Measurements from ENCODE around the gene RNF224. TPM values are rescaled to one million over a fixed set of nuclear protein-coding genes. Genes with fewer than 3 reads are reported as not detected.

Gene RNF224
- polyA plus RNA-seq, 1 donor (not counting 4 experiments of a cell fraction or from before 2014, with no cell fraction given), result not detected

- Histone ChIP-seq H3K4me3 (ENCODE audit: control insufficient read depth in 2 of 3, extremely low read depth in 1 of 3, insufficient read depth in 2 of 3, low read depth in 1 of 3, low read length in 3 of 3) (no peak overlapping the region), H3K9me3 (ENCODE audit: control insufficient read depth, low read depth, low read length) (no peaks in the 10 kb centered on the region), H3K79me2 (ENCODE audit: control insufficient read depth, insufficient read depth, low read length) (peaks cover 4% of the 10 kb centered on the region), H2AFZ (ENCODE audit: control insufficient read depth, low read length) (no peak overlapping the region), H3K36me3 (ENCODE audit: control insufficient read depth in 2 of 2, extremely low read depth in 1 of 2, insufficient read depth in 2 of 2, low read length in 2 of 2) (peaks cover 20 to 28% of the 10 kb centered on the region in 2 experiments), H3K9me1 (ENCODE audit: control insufficient read depth, extremely low read depth, insufficient read depth, low read length) (no peaks in the 10 kb centered on the region), H4K20me1 (ENCODE audit: control insufficient read depth, extremely low read depth, insufficient read depth, low read length) (peaks cover 12% of the 10 kb centered on the region), H3K4me2 (ENCODE audit: control insufficient read depth, extremely low read depth, insufficient read depth, low read depth, low read length) (no peak overlapping the region), H3K4me1 (ENCODE audit: control insufficient read depth, extremely low read depth, insufficient read depth, low read length) (peaks cover 26% of the 10 kb centered on the region), H3K27me3 (ENCODE audit: control insufficient read depth, extremely low read depth, insufficient read depth, low read length) (no peaks in the 10 kb centered on the region), H3K27ac (ENCODE audit: control insufficient read depth, insufficient read depth, low read length) (no peak overlapping the region), H3K9ac (ENCODE audit: control insufficient read depth, extremely low read depth, insufficient read depth, low read length) (no peak overlapping the region)
- TF ChIP-seq EZH2 (IDR thresholded peaks at IDR 0.05; ENCODE audit: low read length), result no peak
- TF ChIP-seq, protein P1, sequence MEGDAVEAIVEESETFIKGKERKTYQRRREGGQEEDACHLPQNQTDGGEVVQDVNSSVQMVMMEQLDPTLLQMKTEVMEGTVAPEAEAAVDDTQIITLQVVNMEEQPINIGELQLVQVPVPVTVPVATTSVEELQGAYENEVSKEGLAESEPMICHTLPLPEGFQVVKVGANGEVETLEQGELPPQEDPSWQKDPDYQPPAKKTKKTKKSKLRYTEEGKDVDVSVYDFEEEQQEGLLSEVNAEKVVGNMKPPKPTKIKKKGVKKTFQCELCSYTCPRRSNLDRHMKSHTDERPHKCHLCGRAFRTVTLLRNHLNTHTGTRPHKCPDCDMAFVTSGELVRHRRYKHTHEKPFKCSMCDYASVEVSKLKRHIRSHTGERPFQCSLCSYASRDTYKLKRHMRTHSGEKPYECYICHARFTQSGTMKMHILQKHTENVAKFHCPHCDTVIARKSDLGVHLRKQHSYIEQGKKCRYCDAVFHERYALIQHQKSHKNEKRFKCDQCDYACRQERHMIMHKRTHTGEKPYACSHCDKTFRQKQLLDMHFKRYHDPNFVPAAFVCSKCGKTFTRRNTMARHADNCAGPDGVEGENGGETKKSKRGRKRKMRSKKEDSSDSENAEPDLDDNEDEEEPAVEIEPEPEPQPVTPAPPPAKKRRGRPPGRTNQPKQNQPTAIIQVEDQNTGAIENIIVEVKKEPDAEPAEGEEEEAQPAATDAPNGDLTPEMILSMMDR (optimal IDR thresholded peaks at IDR 0.05 in 1 of 3, IDR thresholded peaks at IDR 0.05 in 1 of 3, conservative IDR thresholded peaks at IDR 0.05 in 1 of 3; ENCODE audit: extremely low read depth in 1 of 3, insufficient read depth in 2 of 3, low read length in 3 of 3), result no peak
- FAIRE-seq, result no peak
- dilution Hi-C loops (cut with MboI; ENCODE audit: extremely low pct_ligation_motif_present, low sequenced_read_pairs), result no loop called here
- DNase-seq (ENCODE audit: low read depth, low spot score), result no peak
Measured at GRCh38 chr9:137272241-137273094, 45.2 kb downstream of the RNF224 start.

DNA sequence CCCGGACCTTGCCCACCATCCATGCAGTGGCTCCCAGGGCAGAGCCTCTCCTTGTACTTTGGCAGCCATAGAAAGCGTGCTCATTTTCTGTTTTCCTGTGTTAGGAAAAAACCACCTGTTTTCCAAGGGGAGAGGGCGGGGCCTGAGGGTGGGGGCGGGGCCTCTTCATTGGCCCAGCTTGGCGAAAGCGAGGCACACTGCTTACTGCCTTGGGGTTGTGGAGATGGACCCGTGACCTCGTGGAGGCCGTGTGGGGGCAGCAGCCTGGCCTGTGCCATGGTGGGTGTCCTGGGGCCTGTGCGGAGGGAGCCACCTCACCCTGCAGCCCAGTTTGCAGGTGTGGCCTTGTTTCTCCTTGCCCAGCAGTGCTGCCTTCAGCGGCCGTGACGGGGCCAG is 45.8 kb downstream of the RNF224 start:
- DNase-seq (ENCODE audit: low read depth, low spot score), result no peak
- Histone ChIP-seq H3K4me2 (ENCODE audit: control insufficient read depth, extremely low read depth, insufficient read depth, low read depth, low read length) (no peak overlapping the region), H3K27ac (ENCODE audit: control insufficient read depth, insufficient read depth, low read length) (no peak overlapping the region), H3K4me1 (ENCODE audit: control insufficient read depth, extremely low read depth, insufficient read depth, low read length) (peaks cover 27% of the 10 kb centered on the region), H3K4me3 (ENCODE audit: control insufficient read depth in 2 of 3, extremely low read depth in 1 of 3, insufficient read depth in 2 of 3, low read depth in 1 of 3, low read length in 3 of 3) (no peak overlapping the region), H3K79me2 (ENCODE audit: control insufficient read depth, insufficient read depth, low read length) (peaks cover 4% of the 10 kb centered on the region), H2AFZ (ENCODE audit: control insufficient read depth, low read length) (no peak overlapping the region), H4K20me1 (ENCODE audit: control insufficient read depth, extremely low read depth, insufficient read depth, low read length) (peaks cover 12% of the 10 kb centered on the region), H3K9me1 (ENCODE audit: control insufficient read depth, extremely low read depth, insufficient read depth, low read length) (no peaks in the 10 kb centered on the region), H3K36me3 (ENCODE audit: control insufficient read depth in 2 of 2, extremely low read depth in 1 of 2, insufficient read depth in 2 of 2, low read length in 2 of 2) (peaks cover 15 to 28% of the 10 kb centered on the region in 2 experiments), H3K27me3 (ENCODE audit: control insufficient read depth, extremely low read depth, insufficient read depth, low read length) (no peaks in the 10 kb centered on the region), H3K9ac (ENCODE audit: control insufficient read depth, extremely low read depth, insufficient read depth, low read length) (no peak overlapping the region), H3K9me3 (ENCODE audit: control insufficient read depth, low read depth, low read length) (no peaks in the 10 kb centered on the region)
- dilution Hi-C loops (cut with MboI; ENCODE audit: extremely low pct_ligation_motif_present, low sequenced_read_pairs), result no loop called here
- no peak for FAIRE-seq
- TF ChIP-seq, protein P1 (optimal IDR thresholded peaks at IDR 0.05 in 1 of 3, IDR thresholded peaks at IDR 0.05 in 1 of 3, conservative IDR thresholded peaks at IDR 0.05 in 1 of 3; ENCODE audit: extremely low read depth in 1 of 3, insufficient read depth in 2 of 3, low read length in 3 of 3), result no peak
- no peak for TF ChIP-seq EZH2 (IDR thresholded peaks at IDR 0.05; ENCODE audit: low read length)
